HepG2 (cell line): ENCODE measurements around the gene CERS5.

Experiments used
- CEBPB ChIP-seq: IDR thresholded peaks from 2 replicates; pipeline ENCODE4 v1.6.1; 2011; ENCODE audit warnings: low read depth, low read length, improper control_type of control experiment, borderline replicate concordance
- CTCF ChIP-seq: sonication (generic); formaldehyde crosslinking; IDR thresholded peaks from 2 replicates; pipeline ENCODE4 v1.5.0; 2020; ENCODE audit warnings: mild to moderate bottlenecking, missing genetic modification reagents, moderate library complexity
- EZH2 ChIP-seq: conservative IDR thresholded peaks from 2 replicates; pipeline ENCODE4 v1.6.1; 2012; ENCODE audit warnings: mild to moderate bottlenecking, low read depth, low read length, moderate library complexity
- NFKB2 ChIP-seq: sonication (generic); formaldehyde crosslinking; IDR thresholded peaks from 2 replicates; pipeline ENCODE4 v1.4.0; 2020; ENCODE audit warnings: missing genetic modification reagents, borderline replicate concordance
- PHF5A ChIP-seq: IDR thresholded peaks from one replicate; pipeline ENCODE4 v1.6.1; 2018; ENCODE audit warnings: low read depth, missing genetic modification reagents; ENCODE audit not compliant: unreplicated experiment
- POLR2A ChIP-seq, 2 experiments: IDR thresholded peaks; 2 replicates each; pipeline ENCODE4 v1.6.1; 2011; ENCODE audit warnings: low read depth in 2 of 2, low read length in 2 of 2, mild to moderate bottlenecking in 1 of 2, moderate library complexity in 1 of 2; ENCODE audit not compliant: insufficient read depth in 1 of 2
- RAD21 ChIP-seq: fragments of 450-650 bp; formaldehyde crosslinking; IDR thresholded peaks from 2 replicates; pipeline ENCODE4 v1.5.0; 2020; ENCODE audit warnings: mild to moderate bottlenecking
- REST ChIP-seq, 2 experiments: IDR thresholded peaks; 2 replicates each; pipeline ENCODE4 v1.6.1; 2011 to 2012; ENCODE audit warnings: low read length in 2 of 2, borderline replicate concordance in 1 of 2, low read depth in 1 of 2, mild to moderate bottlenecking in 1 of 2, moderate library complexity in 1 of 2
- TCF7L2 ChIP-seq: IDR thresholded peaks from 2 replicates; pipeline ENCODE4 v1.6.1; 2011; ENCODE audit warnings: mild to moderate bottlenecking, low read depth, low read length, moderate library complexity
- ZBTB21 ChIP-seq: sonication (generic); formaldehyde crosslinking; IDR thresholded peaks from 2 replicates; pipeline ENCODE4 v1.4.0; 2020; ENCODE audit warnings: missing genetic modification reagents
- ZBTB49 ChIP-seq: sonication (generic); formaldehyde crosslinking; IDR thresholded peaks from 2 replicates; pipeline ENCODE4 v1.4.0; 2020; ENCODE audit warnings: missing genetic modification reagents, borderline replicate concordance

DNA sequence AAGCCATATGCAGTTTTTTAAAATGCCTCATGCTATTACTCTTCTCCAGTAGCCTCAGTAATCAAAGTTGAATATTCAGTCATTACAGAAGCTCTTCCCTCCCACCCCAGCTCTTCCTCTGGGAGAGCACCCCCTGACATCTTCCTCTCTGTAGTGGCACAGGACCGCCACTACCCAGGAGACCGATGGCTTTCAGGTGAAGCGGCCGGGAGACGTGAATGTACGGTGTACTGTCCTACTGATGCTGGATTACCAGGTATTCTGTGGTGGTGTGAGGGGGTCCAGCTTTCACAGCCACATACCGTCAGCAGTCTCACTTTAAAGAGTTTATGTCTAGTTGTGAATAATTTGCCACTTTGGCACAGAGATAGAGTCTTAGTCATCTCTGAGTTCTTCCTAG, 77.4 kb downstream of the CERS5 start:
- TF ChIP-seq EZH2 (no peak), POLR2A (IDR thresholded peaks at IDR 0.05; ENCODE audit: insufficient read depth in 1 of 2, low read depth in 2 of 2, low read length in 2 of 2) (no peak), RAD21 (CRISPR knock-in tag) (no peak), REST (IDR thresholded peaks at IDR 0.05; ENCODE audit: borderline replicate concordance in 1 of 2, low read depth in 1 of 2, low read length in 2 of 2) (no peak), PHF5A (CRISPR knock-in tag) (no peak), CEBPB (no peak), CTCF (CRISPR knock-in tag) (no peak), NFKB2 (CRISPR knock-in tag) (no peak), TCF7L2 (no peak), ZBTB21 (CRISPR knock-in tag) (no peak), ZBTB49 (CRISPR knock-in tag) (no peak)
